Naive thymus-derived CD4-positive, alpha-beta T cell (primary cell): ENCODE results near the gene DHRS1. TPM values are rescaled to one million over a fixed set of nuclear protein-coding genes. Genes with fewer than 3 reads are reported as not detected.

ENCODE experiments used
- ATAC-seq: fragments of 150-1000 bp; cut with Tn5 transposase; 2 replicates; pipeline ENCODE4 v1.10.0; 2021; ENCODE audit warnings: mild to moderate bottlenecking, moderate library complexity
- CTCF ChIA-PET: fragments of 350-600 bp; sonication (Branson Sonifier 250); formaldehyde crosslinking; loops from one replicate; lab custom pipeline; 2021; ENCODE audit warnings: antibody characterized with exemption; lab: Charles Lee
- POLR2A ChIA-PET: fragments of 350-600 bp; sonication (Branson Sonifier 250); formaldehyde crosslinking; loops from one replicate; lab custom pipeline; 2021; ENCODE audit warnings: antibody characterized with exemption, inconsistent platforms; lab: Charles Lee
- DNase-seq, 9 donors: peaks; one replicate each; pipeline versions ENCODE4 v3.0.0 to v3.0.0-alpha.2; 2020 to 2022; ENCODE audit warnings: mixed read lengths in 1 of 9
- H3K27ac ChIP-seq: one replicate; pipeline ENCODE4 v1.7.0; 2013; ENCODE audit warnings: mild to moderate bottlenecking, low read depth, low read length, moderate library complexity
- H3K27me3 ChIP-seq, 2 donors: one replicate each; pipeline ENCODE4 v1.7.0; 2013; ENCODE audit warnings: low read length in 2 of 2, mild to moderate bottlenecking in 2 of 2, moderate library complexity in 2 of 2; ENCODE audit not compliant: control insufficient read depth in 2 of 2, insufficient read depth in 2 of 2
- H3K36me3 ChIP-seq, 3 experiments: 1 replicate in 2 of 3; 2 replicates in 1 of 3; pipeline ENCODE4 v1.7.0; 2013; ENCODE audit warnings: low read length in 3 of 3, mild to moderate bottlenecking in 3 of 3, moderate library complexity in 1 of 3; ENCODE audit not compliant: insufficient read depth in 3 of 3, control insufficient read depth in 2 of 3
- H3K4me1 ChIP-seq, 2 donors: one replicate each; pipeline ENCODE4 v1.7.0; 2013; ENCODE audit warnings: low read length in 2 of 2, mild to moderate bottlenecking in 2 of 2, moderate library complexity in 1 of 2; ENCODE audit not compliant: control insufficient read depth in 2 of 2, insufficient read depth in 2 of 2
- H3K4me3 ChIP-seq: 2 replicates; pipeline ENCODE4 v1.7.0; 2013; ENCODE audit warnings: mild to moderate bottlenecking, low read length
- H3K9me3 ChIP-seq, 3 experiments: 1 replicate in 2 of 3; 2 replicates in 1 of 3; pipeline ENCODE4 v1.7.0; 2013; ENCODE audit warnings: low read length in 3 of 3; ENCODE audit not compliant: control insufficient read depth in 2 of 3
- H3K27ac Mint-ChIP-seq, 9 donors: one replicate each; pipeline ENCODE4 v1.8.0; 2020 to 2022; ENCODE audit warnings: mixed read lengths in 9 of 9, mild to moderate bottlenecking in 8 of 9, moderate library complexity in 5 of 9, inconsistent platforms in 2 of 9
- H3K27me3 Mint-ChIP-seq, 5 donors: one replicate each; pipeline ENCODE4 v1.8.0; 2021 to 2022; ENCODE audit warnings: mixed read lengths in 5 of 5, mild to moderate bottlenecking in 1 of 5
- H3K36me3 Mint-ChIP-seq, 5 donors: one replicate each; pipeline ENCODE4 v1.8.0; 2020 to 2022; ENCODE audit warnings: mixed read lengths in 5 of 5, mild to moderate bottlenecking in 3 of 5, inconsistent platforms in 1 of 5
- H3K4me1 Mint-ChIP-seq, 7 donors: one replicate each; pipeline ENCODE4 v1.8.0; 2020 to 2022; ENCODE audit warnings: mixed read lengths in 7 of 7, mild to moderate bottlenecking in 3 of 7, inconsistent platforms in 1 of 7
- H3K4me3 Mint-ChIP-seq, 10 donors: one replicate each; pipeline ENCODE4 v1.8.0; 2020 to 2022; ENCODE audit warnings: mild to moderate bottlenecking in 10 of 10, mixed read lengths in 10 of 10, moderate library complexity in 6 of 10, inconsistent platforms in 2 of 10
- H3K9me3 Mint-ChIP-seq, 11 donors: one replicate each; pipeline ENCODE4 v1.8.0; 2020 to 2022; ENCODE audit warnings: mixed read lengths in 11 of 11, mild to moderate bottlenecking in 4 of 11, inconsistent platforms in 1 of 11, moderate library complexity in 1 of 11
- intact Hi-C, 2 donors: fragments of 100-400 bp; cut with micrococcal nuclease; formaldehyde crosslinking; loops; one replicate each; pipeline ENCODE4 v1.15.1; 2023
- polyA plus RNA-seq, 2 donors: library from polyadenylated mRNA; unstranded; fragments of 300-500 nt; fragmentation: Illumina TruSeq; gene quantifications; one replicate each; pipeline ENCODE4 v1.2.3, GENCODE V29; 2021
- total RNA-seq, 6 experiments: library from RNA in 5 of 6; stranded (reverse) in 5 of 6; gene quantifications; 1 replicate in 5 of 6; 2 replicates in 1 of 6; pipeline ENCODE4 v1.2.3 and lab custom pipeline; 2021 to 2026

Gene DHRS1
- total and polyA plus RNA-seq, 7 experiments from 2014 or later = 21.3 to 38.4 (median 33.3) TPM

GRCh38 chr14:24269910-24270536 lies 29.6 kb downstream of the DHRS1 start:
- Histone ChIP-seq H3K4me1 (peaks cover 17 to 23% of the 10 kb centered on the region in 2 donors), H3K9me3 (no peaks in the 10 kb centered on the region), H3K27me3 (no peaks in the 10 kb centered on the region), H3K27ac (peak overlapping the region; percentile 98), H3K4me3 (no peak overlapping the region), H3K36me3 (peaks cover 0 to 47% (median 0%) of the 10 kb centered on the region in 3 experiments)
- H3K27me3 Mint-ChIP-seq = no peaks in the 10 kb centered on the region
- ChIA-PET POLR2A (interaction anchor here (0.6 to 4.8 kb wide), 14 partner anchors 9 to 160 kb away, joined by 3 to 87 read pairs (median 6); partner anchors contain the start of genes CHMP4A, DHRS1, EMC9 and KHNYN), CTCF (interaction anchor here (1.1 to 4.0 kb wide), 5 partner anchors 27 to 63 kb away, joined by 3 to 24 read pairs (median 9); partner anchors contain the start of gene TINF2)
- H3K27ac Mint-ChIP-seq = peak overlapping the region in 8 of 9 donors; percentile 77 to 100 (median 96)
- intact Hi-C loops = loop anchor here (2.0 to 5.0 kb wide), 3 partner anchors 42 to 703 kb away; partner anchors contain the start of genes AP1G2 (in 1 of the 2), LTB4R (in 1 of the 2) and LTB4R2 (in 1 of the 2)
- H3K9me3 Mint-ChIP-seq = no peaks in the 10 kb centered on the region
- H3K4me3 Mint-ChIP-seq = peak overlapping the region; percentile 79 to 95 (median 92)
- peaks cover 25 to 47% (median 40%) of the 10 kb centered on the region in 7 donors for H3K4me1 Mint-ChIP-seq
- no peak for DNase-seq
- ATAC-seq = no peak
- H3K36me3 Mint-ChIP-seq = peaks cover 6 to 23% (median 15%) of the 10 kb centered on the region in 5 donors

GRCh38 chr14:24269368-24269767 lies 30.2 kb downstream of the DHRS1 start:
- peaks cover 23 to 46% (median 38%) of the 10 kb centered on the region in 7 donors for H3K4me1 Mint-ChIP-seq
- H3K36me3 Mint-ChIP-seq = peaks cover 6 to 26% (median 15%) of the 10 kb centered on the region in 5 donors
- ChIA-PET CTCF (interaction anchor here (1.2 to 4.0 kb wide), 3 partner anchors 26 to 64 kb away, joined by 4 to 24 read pairs (median 9); partner anchors contain the start of gene TINF2), POLR2A (interaction anchor here (1.2 to 4.8 kb wide), 5 partner anchors 27 to 56 kb away, joined by 3 to 87 read pairs (median 37); partner anchors contain the start of genes CHMP4A, DHRS1, LTB4R and LTB4R2)
- Histone ChIP-seq H3K36me3 (peaks cover 0 to 53% (median 0%) of the 10 kb centered on the region in 3 experiments), H3K27ac (no peak overlapping the region), H3K9me3 (no peaks in the 10 kb centered on the region), H3K4me1 (peaks cover 17 to 21% of the 10 kb centered on the region in 2 donors), H3K4me3 (no peak overlapping the region), H3K27me3 (no peaks in the 10 kb centered on the region)
- ATAC-seq (no peak), DNase-seq (no peak)
- no peaks in the 10 kb centered on the region for H3K9me3 Mint-ChIP-seq
- H3K4me3 Mint-ChIP-seq = peak overlapping the region in 4 of 10 donors; percentile 25 to 93 (median 35)
- intact Hi-C loops = no loop called here
- H3K27me3 Mint-ChIP-seq = no peaks in the 10 kb centered on the region
- peak overlapping the region in 2 of 9 donors; percentile 21 to 46 for H3K27ac Mint-ChIP-seq

- ATAC-seq (no peak), DNase-seq (no peak)
- Mint-ChIP-seq H3K4me3 (no peak overlapping the region), H3K27ac (no peak overlapping the region), H3K9me3 (no peaks in the 10 kb centered on the region), H3K36me3 (peaks cover 6 to 26% (median 15%) of the 10 kb centered on the region in 5 donors), H3K27me3 (no peaks in the 10 kb centered on the region), H3K4me1 (peaks cover 12 to 34% (median 27%) of the 10 kb centered on the region in 7 donors)
- Histone ChIP-seq H3K4me1 (peaks cover 12 to 17% of the 10 kb centered on the region in 2 donors), H3K9me3 (no peaks in the 10 kb centered on the region), H3K36me3 (peaks cover 0 to 63% (median 0%) of the 10 kb centered on the region in 3 experiments), H3K4me3 (no peak overlapping the region), H3K27ac (no peak overlapping the region), H3K27me3 (no peaks in the 10 kb centered on the region)
- intact Hi-C loops = no loop called here
- CTCF ChIA-PET = interaction anchor here (0.6 to 1.2 kb wide), 3 partner anchors 25 to 29 kb away, joined by 3 to 4 read pairs (median 4); partner anchors contain the start of gene TINF2
- POLR2A ChIA-PET = interaction anchor here (1.3 to 4.8 kb wide), 2 partner anchors 25 to 55 kb away, joined by 3 to 87 read pairs; partner anchors contain the start of genes CHMP4A and TINF2
Measured at GRCh38 chr14:24268225-24268624, 31.4 kb downstream of the DHRS1 start.

DNA sequence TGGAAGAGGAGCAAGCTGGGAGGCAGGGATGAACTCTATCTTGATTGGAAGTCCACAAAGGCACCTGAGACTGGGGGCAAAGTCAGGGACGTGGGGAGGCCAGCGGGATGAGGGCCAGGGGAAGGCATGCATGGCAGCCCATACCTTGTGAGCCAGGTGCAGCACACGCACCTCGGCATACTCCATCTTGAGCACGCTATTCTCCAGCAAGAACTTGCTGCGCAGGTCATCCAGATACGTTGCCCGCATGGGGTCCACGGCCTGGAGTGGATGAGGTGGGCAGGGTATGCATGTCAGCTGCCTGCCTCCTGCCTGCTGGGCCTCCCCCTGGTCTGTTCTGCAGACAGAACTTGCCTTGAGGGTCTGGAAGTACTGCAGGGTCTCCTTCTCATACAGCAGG lies 32.1 kb downstream of the DHRS1 start:
- peaks cover 8 to 28% (median 21%) of the 10 kb centered on the region in 7 donors for H3K4me1 Mint-ChIP-seq
- CTCF ChIA-PET = no interaction called here

DNA sequence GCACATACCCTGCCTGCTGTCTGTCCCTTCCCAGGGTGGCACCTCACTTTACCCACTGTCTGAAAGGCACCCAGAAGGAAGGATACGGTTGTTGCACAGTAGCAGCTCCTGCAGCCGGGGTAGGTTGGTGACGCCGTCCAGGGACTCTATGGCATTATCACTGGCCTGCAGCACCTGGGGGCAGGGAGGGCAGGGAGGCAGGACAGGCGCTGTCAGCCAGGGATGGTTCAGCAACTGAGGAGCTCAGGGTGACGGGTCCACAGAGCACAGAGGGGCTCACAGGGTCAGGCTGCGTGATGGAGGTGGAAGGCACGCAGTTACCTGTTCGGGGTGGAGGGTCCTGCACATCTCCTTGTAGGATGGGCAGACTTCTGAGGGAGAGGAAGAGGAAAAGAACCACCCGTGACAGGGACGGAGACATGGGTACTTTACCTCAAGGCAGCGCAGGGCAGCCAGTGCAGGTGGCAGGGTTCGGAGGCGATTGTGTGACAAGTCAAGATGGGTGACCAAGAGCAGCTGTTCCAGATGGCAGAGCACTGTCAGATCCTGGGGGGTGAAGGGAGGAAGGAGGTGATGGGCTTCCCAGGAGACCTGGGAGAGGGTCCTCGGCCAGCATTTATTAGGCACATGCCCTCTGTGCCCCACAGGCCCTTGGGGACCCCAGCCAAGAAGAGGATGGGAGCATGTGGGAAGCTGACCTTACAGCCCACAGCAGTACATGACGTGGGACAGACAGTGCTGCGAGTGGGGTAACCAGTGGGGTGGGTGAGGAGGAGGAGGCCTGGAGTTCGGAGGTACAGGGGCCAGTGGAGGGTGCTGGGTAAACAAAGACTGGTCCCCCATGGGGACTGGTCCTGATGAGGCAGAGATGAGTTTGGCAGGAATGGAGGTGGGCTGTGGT lies 33.0 kb downstream of the DHRS1 start:
- intact Hi-C loops = no loop called here
- Histone ChIP-seq H3K27ac (no peak overlapping the region), H3K36me3 (peaks cover 0 to 63% (median 0%) of the 10 kb centered on the region in 3 experiments), H3K27me3 (no peaks in the 10 kb centered on the region), H3K4me3 (no peak overlapping the region), H3K4me1 (peaks cover 0 to 7% of the 10 kb centered on the region in 2 donors), H3K9me3 (no peaks in the 10 kb centered on the region)
- Mint-ChIP-seq H3K4me3 (peak overlapping the region in 1 of 10 donors; percentile 39), H3K9me3 (no peaks in the 10 kb centered on the region), H3K27ac (peak overlapping the region in 3 of 9 donors; percentile 18 to 73 (median 41)), H3K4me1 (peaks cover 0 to 19% (median 12%) of the 10 kb centered on the region in 7 donors), H3K36me3 (peaks cover 6 to 29% (median 15%) of the 10 kb centered on the region in 5 donors), H3K27me3 (no peaks in the 10 kb centered on the region)
- CTCF ChIA-PET = interaction anchor here (1.3 kb wide), 1 partner anchor 71 kb away, joined by 3 read pairs; no protein-coding TSS in a partner anchor
- ATAC-seq = no peak
- POLR2A ChIA-PET = interaction anchor here (0.5 kb wide), 1 partner anchor 1710 kb away, joined by 3 read pairs; no protein-coding TSS in a partner anchor
- DNase-seq = no peak

More for the DNA sequence above, 32.1 kb downstream of the DHRS1 start:
- H3K27me3 ChIP-seq = no peaks in the 10 kb centered on the region
- ATAC-seq (no peak), DNase-seq (no peak)
- H3K9me3 ChIP-seq = no peaks in the 10 kb centered on the region
- Mint-ChIP-seq H3K4me3 (peak overlapping the region in 1 of 10 donors; percentile 48), H3K27me3 (no peaks in the 10 kb centered on the region), H3K27ac (no peak overlapping the region), H3K36me3 (peaks cover 6 to 27% (median 15%) of the 10 kb centered on the region in 5 donors), H3K9me3 (no peaks in the 10 kb centered on the region)
- POLR2A ChIA-PET = no interaction called here
- no peak overlapping the region for H3K4me3 ChIP-seq
- peaks cover 8 to 14% of the 10 kb centered on the region in 2 donors for H3K4me1 ChIP-seq
- H3K36me3 ChIP-seq = peaks cover 0 to 63% (median 0%) of the 10 kb centered on the region in 3 experiments
- H3K27ac ChIP-seq = no peak overlapping the region
- intact Hi-C loops = no loop called here
